ENCODE data around the gene CACNB4.
"Not testable (repeated sequence)": the region's sequence is repeated elsewhere in the genome, so short reads cannot be mapped to it uniquely, and the experiment has no call there.

The CACNB4 gene

DNA sequence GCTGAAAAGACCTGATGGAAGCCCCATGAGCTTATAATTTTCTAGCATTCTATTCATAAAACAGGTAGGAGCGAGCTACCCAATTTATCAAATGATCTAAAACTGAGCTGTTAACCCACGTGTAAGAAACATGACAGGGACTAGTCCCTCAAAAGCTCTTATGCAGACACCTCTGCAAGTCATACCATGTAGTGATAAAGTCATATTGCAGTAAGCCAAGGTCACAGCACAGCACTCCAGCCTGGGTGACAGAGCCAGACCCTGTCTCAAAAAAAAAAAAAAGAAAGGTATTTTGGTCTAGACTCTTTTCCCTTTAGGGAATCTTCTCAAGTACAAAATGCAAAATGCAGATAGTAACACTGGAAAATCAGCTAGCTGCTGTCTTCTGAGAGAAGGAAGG lies 211.7 kb downstream of the CACNB4 start:
- no peak for DNase-seq

GRCh38 chr2:151886241-151886640 lies 212.6 kb downstream of the CACNB4 start:
- DNase-seq: no peak

- DNase-seq: no peak
These were observed 215.9 kb downstream of the CACNB4 start for GRCh38 chr2:151882786-151883445.

GRCh38 chr2:151881342-151881741 lies 217.5 kb downstream of the CACNB4 start:
- DNase-seq: no peak

- DNase-seq: no peak
These were observed 218.3 kb downstream of the CACNB4 start for GRCh38 chr2:151880586-151880985.

DNA sequence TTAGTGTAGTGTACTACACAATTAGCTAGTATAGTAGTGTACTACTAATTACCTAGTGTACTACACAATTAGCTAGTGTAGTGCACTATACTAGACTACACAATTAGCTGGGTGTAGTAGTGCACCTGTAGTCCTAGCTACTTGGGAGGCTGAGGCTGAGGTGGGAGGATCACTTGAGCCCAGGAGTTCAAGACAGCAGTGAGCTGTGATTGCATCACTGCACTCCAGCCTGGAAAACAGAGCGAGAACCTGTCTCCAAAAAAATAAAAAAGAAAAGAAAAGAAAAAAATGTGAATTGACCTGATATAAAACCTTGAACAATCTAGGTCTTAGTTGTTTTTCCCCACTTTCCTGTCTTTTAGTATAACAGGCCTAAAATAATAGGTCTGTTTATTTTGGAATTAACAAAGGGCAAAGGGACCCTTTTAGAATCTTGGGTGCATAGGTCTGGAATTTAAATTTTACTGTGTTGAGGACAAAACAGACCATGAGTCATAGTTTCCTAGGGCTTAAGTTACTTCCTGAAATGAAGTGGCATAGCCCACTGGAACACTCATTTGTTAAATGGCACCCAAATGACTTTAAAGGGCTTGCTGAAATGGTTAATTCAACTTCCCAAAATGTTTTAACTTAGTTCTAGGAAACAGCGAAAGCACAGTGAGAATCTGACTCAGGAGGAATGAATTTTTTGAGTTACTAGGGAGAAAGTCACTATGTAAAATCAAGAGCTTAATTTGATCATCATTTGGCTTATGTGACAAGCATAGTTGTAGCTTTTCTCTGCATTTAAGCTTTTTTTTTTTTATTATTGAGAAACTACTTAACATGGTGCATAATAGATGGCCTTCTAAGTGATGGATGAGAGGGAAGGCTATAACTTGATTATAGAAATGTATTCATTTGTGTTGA lies 219.9 kb downstream of the CACNB4 start:
- no peak for DNase-seq

DNA sequence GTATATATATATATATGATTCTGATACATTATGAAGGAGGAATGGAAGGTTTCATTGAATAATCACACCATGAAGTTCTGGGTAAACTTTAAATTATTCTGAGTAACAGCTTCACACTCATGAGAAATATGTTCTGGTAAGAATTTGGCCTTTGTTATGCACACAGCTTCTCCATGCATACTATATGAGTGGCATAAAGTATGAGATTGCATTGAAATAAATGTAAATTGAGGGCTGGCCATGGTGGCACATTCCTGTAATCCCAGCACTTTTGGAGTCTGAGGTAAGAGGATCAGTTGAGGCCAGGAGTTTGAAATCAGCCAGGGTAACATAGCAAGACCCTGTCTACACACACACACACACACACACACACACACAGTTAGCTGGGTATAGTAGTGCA lies 220.6 kb downstream of the CACNB4 start:
- no peak for DNase-seq

DNA sequence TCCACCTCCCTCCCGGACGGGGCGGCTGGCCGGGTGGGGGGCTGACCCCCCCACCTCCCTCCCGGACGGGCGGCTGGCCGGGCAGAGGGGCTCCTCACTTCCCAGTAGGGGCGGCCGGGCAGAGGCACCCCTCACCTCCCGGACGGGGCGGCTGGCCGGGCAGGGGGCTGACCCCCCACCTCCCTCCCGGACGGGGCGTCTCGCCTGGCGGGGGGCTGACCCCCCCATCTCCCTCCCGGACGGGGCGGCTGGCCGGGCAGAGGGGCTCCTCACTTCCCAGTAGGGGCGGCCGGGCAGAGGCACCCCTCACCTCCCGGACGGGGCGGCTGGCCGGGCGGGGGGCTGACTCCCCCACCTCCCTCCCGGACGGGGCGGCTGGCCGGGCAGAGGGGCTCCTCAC lies 223.2 kb downstream of the CACNB4 start:
- not testable (repeated sequence) for DNase-seq

- no peak for DNase-seq
These were observed 226.4 kb downstream of the CACNB4 start for GRCh38 chr2:151872463-151872862.

DNA sequence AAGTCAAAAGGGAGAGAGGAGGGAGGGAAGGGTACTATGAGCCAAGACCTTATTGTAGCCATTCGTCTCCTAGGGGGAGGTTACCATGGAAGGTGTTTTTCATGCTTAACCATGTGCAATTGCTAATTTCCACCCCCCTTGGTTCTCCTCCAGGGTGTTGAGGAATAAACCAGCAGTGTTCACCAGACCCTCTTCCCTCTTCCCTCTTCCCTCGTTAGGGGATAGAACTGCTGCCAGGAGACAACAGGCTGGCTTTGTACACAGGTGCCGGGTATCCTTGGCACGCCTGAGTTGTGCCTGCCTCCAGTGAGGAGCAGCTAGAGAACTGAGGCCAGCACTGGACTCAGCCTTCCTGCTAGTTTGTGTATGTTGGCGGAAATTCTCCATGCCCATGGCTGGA lies 229.6 kb downstream of the CACNB4 start:
- DNase-seq: no peak

- no peak for DNase-seq
These were observed 236.1 kb downstream of the CACNB4 start for GRCh38 chr2:151862700-151863099.

DNA sequence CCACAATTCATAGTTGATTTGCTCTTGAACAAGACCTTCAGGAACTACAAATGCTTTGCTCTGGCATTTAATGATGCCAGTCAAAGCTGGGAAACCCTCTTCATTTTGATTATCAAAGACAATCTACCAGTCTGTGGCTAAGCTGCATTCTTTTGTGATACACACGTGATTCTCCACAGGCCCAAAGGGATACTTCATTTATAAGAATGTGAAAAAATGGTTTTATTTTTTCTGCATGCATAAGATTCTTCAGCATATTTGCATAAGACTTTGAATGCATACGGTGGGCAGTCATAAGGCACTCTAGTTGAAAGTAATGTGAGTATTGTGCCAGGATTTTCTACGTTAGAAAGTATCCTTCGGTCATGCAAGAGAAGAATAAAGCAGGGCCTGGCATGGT lies 237.7 kb downstream of the CACNB4 start:
- no peak for DNase-seq

- no peak for DNase-seq
These were observed 238.2 kb downstream of the CACNB4 start for GRCh38 chr2:151860613-151861146.

DNA sequence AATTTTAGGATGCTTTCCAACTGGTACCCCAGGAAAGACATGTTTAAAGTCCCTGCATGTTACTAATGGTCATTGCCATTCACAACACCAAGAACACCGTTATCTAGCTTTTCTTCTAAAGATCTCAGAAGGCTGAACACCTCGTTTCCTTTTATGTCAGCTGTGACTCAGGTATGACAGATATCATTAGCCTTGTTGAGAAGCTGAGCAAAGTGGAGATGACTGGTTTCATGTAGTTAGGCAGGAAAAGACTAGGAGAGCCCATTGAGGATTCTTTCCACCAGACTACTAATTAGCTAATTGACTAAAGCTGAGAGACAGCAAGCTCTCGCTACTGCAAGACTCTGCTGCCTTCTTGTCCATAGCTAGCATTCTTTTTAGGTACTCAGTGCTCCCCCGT lies 238.6 kb downstream of the CACNB4 start:
- DNase-seq: no peak

- DNase-seq: no peak
These were observed 241.2 kb downstream of the CACNB4 start for GRCh38 chr2:151857650-151858049.

DNA sequence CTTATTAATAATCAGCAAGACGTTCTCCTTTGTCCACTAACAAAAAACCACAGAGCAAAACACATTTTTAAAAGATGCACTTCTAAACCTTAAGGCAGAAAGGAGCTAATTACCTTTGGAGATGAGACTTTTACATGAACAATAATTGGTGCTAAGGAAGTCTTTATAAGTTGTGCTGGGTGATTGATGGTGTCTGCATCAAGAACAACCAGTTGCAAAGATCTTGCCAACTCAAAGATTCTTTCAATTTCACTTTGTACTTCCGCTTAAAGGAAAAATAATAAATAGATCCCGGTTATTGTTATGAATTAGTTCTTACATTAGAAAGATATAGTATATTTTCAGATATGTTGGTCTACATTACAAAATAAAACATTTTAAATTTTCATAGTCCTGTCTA lies 243.7 kb downstream of the CACNB4 start:
- no peak for DNase-seq

DNA sequence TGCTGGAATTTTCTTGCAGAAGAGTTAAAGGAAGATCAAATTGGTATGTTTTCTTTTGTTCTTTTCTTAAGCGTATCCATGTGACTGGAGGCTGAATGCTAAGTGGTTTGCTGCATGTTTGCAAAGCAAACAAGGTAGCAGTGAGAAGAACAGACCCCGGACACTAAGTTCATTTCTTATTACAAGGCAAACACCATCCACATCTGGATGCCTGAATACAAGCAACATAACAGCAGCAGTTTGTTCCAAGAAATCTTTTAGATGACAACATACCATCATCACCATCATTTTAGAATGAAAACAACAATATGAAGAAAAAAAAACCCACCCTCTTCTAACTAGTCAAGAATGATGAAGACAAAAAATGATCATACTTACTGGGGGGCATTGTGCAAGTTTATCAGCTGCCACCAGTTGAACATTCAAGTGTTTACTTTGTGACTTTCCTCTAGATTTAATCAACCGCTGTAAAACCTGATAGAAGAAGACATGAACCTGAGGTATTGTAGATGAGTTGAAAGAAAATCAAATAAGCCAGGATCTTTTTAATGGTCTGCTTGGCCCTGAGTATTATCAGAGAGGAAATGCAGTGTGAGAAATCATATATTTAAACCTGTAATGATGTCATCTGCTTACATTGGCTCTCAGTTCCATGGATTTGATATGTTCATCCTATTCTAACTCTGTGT lies 245.6 kb downstream of the CACNB4 start:
- DNase-seq: no peak

DNA sequence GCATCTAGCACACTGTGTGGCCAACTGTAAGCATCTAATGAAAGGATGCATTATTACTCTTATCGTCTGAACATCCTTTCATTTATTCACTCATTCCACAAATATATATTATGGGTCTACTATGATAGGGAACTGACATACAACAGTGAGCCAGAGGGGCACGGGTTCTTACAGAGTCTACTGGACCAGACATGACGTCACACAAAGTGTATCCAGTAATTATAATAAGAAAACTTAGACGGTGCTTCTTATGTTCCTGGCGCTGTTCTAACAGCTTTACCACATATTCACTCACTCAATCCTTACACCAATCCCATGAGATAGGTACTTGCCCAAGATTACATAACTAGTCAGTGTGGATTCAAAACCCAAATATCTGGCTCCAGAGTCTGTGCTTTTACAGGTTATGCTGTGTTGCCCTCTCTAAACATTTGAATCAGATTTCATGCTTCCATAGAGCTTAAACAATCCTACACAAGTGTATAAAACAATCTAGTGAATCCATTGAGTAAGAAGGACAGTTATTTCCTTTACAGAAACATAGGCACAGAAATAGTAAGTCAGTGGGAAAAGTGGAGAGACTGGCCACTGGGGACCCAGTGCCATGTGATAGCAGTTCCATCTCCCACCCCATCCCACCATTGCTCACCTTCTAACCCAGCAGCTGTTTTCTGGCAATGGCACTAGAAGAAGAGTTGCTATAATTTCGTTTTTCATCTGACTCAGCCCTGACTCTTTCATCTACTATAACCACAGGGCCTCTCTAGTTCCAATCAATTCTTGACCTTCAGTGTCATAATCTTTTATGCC lies 246.4 kb downstream of the CACNB4 start:
- DNase-seq: no peak

DNA sequence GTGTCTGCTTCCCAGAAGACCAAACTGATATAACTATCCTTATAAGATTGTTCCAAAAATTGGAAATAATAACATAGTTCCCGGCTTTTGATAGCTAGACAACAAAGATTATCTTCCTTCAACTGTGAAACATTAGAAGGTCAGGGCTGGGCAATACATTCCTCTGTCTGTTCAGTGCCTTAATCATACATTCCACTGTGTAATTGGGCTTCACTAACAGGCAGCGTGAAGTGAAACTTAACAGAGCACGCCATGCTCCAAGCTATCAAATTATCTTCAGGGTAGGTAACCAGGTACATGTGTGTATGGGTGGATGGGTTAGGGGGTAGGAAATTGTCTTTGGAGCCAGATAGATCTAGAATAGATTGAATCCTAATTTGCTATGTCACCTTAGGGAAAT lies 247.1 kb downstream of the CACNB4 start:
- no peak for DNase-seq

DNA sequence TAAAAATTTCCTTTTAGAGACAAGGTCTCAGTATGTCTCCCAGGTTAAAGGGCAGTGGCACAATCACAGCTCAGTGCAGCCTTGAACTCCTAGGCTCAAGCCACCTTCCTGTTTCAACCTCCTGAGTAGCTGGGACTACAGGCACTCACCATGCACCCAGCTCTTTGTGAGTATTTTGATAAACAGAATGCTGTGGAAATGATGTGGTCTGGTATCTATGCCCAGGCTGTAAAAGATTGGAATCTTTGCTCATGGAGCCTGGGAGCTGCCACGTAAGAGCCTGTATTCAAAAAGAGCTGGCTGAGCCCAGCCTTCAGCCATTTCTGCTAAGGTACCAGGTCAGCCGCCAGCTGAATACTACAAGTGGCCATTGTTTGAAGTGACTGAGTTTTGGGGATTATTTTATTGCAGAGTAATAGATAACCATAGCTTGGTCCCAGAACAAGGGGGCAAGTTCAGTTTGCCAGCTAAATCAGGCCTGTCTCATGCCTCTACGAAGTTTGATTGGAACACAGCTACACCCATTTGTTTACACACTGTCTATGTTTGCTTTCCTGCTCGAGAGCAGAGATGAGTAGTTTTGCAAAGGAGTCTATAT lies 249.3 kb downstream of the CACNB4 start:
- no peak for DNase-seq

GRCh38 chr2:151845884-151846283 lies 253.0 kb downstream of the CACNB4 start:
- DNase-seq: no peak

DNA sequence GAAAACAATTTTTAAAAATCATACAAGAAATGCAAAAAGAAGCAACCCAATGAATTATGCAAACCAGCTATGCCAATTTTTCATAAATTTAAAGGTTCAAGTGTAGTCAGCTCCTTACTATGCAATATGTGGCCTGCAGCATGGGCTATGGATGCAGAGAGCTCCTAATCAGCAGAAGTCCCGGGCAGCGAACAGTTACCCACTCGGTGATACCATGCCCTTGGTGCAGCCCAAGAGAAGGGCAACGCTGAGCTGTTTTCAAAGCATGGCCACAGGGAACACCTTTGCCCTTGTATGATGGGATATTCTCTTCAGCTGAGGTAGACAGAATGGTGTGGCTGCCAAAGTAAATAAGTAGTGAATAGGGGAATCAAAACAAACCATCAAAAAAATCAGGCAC lies 253.4 kb downstream of the CACNB4 start:
- DNase-seq: no peak

Measured in NCI-H226 (cell line).